Measurements from ENCODE around the gene ELK3.

ELK3 gene

GRCh38 chr12:96301732-96302131 is 107.6 kb downstream of the ELK3 start:
- in situ Hi-C loops (cut with HindIII; ENCODE audit: low sequenced_read_pairs): loop anchor here (5.0 kb wide), 1 partner anchor 96 kb away; no protein-coding TSS in a partner anchor
- no peak for TF ChIP-seq CTCF (IDR thresholded peaks at IDR 0.05; ENCODE audit: low read depth, low read length, missing control alignments)
- no peak overlapping the region for H3K4me3 ChIP-seq (ENCODE audit: low read depth, low read length)
- DNase-seq (ENCODE audit: low read depth): no peak

- no peak overlapping the region for H3K4me3 ChIP-seq (ENCODE audit: low read depth, low read length)
- TF ChIP-seq CTCF (IDR thresholded peaks at IDR 0.05; ENCODE audit: low read depth, low read length, missing control alignments): no peak
- DNase-seq (ENCODE audit: low read depth): no peak
Measured at GRCh38 chr12:96302687-96303310, 108.6 kb downstream of the ELK3 start.

GRCh38 chr12:96303653-96304052 is 109.5 kb downstream of the ELK3 start:
- DNase-seq (ENCODE audit: low read depth): no peak
- no peak for TF ChIP-seq CTCF (IDR thresholded peaks at IDR 0.05; ENCODE audit: low read depth, low read length, missing control alignments)
- in situ Hi-C loops (cut with HindIII; ENCODE audit: low sequenced_read_pairs): loop anchor here (5.0 kb wide), 1 partner anchor 94 kb away; no protein-coding TSS in a partner anchor
- H3K4me3 ChIP-seq (ENCODE audit: low read depth, low read length): no peak overlapping the region

More at GRCh38 chr12:96302687-96303310, 108.6 kb downstream of the ELK3 start:
- in situ Hi-C loops (cut with HindIII; ENCODE audit: low sequenced_read_pairs): loop anchor here (5.0 kb wide), 1 partner anchor 95 kb away; no protein-coding TSS in a partner anchor

- DNase-seq (ENCODE audit: low read depth): no peak
- no peak for TF ChIP-seq CTCF (IDR thresholded peaks at IDR 0.05; ENCODE audit: low read depth, low read length, missing control alignments)
- no peak overlapping the region for H3K4me3 ChIP-seq (ENCODE audit: low read depth, low read length)
- in situ Hi-C loops (cut with HindIII; ENCODE audit: low sequenced_read_pairs): no loop called here
Measured at GRCh38 chr12:96305665-96306064, 111.5 kb downstream of the ELK3 start.

- in situ Hi-C loops (cut with HindIII; ENCODE audit: low sequenced_read_pairs): no loop called here
- no peak overlapping the region for H3K4me3 ChIP-seq (ENCODE audit: low read depth, low read length)
- TF ChIP-seq CTCF (IDR thresholded peaks at IDR 0.05; ENCODE audit: low read depth, low read length, missing control alignments): no peak
- DNase-seq (ENCODE audit: low read depth): peak; percentile 61
Measured at GRCh38 chr12:96308881-96309280, 114.7 kb downstream of the ELK3 start.

- DNase-seq (ENCODE audit: low read depth): no peak
- no peak for TF ChIP-seq CTCF (IDR thresholded peaks at IDR 0.05; ENCODE audit: low read depth, low read length, missing control alignments)
- no peak overlapping the region for H3K4me3 ChIP-seq (ENCODE audit: low read depth, low read length)
- in situ Hi-C loops (cut with HindIII; ENCODE audit: low sequenced_read_pairs): no loop called here
Measured at GRCh38 chr12:96310067-96310466, 115.9 kb downstream of the ELK3 start.

All from astrocyte of the cerebellum (primary cell).